NCI-H345 (cell line): ENCODE results near the gene AMER3.
A peak's percentile ranks its signal among the peaks of the same experiment; 100 is the strongest.
"Not testable (repeated sequence)": the region's sequence is repeated elsewhere in the genome, so short reads cannot be mapped to it uniquely, and the experiment has no call there.

Source experiments
- DNase-seq: peaks from one replicate; lab custom pipeline; 2025; lab: John Stamatoyannopoulos, UW

The AMER3 gene

GRCh38 chr2:130755256-130756052, at the start of gene AMER3:
Gene AMER3, plus strand, starts transcription at chr2:130755540. Its CDS starts 6,533 bp downstream, at chr2:130762073.
- peak; percentile 70 for DNase-seq

GRCh38 chr2:130714795-130715194, 40.5 kb upstream of the AMER3 start:
- not testable (repeated sequence) for DNase-seq

GRCh38 chr2:130720036-130720435, 35.3 kb upstream of the AMER3 start:
- DNase-seq: no peak

- DNase-seq: no peak
Observed at GRCh38 chr2:130720528-130720927, 34.8 kb upstream of the AMER3 start.

GRCh38 chr2:130724455-130724854, 30.9 kb upstream of the AMER3 start:
- no peak for DNase-seq

- DNase-seq: peak; percentile 63
Observed at GRCh38 chr2:130726614-130727180, 28.6 kb upstream of the AMER3 start.

GRCh38 chr2:130727286-130727924, 27.9 kb upstream of the AMER3 start:
- peak; percentile 95 for DNase-seq

GRCh38 chr2:130728007-130728454, 27.3 kb upstream of the AMER3 start:
- DNase-seq: peak; percentile 58

- DNase-seq: peak; percentile 98
Observed at GRCh38 chr2:130728549-130729316, 26.6 kb upstream of the AMER3 start, which contains the start of gene GPR148. Gene GPR148, plus strand, starts transcription at chr2:130729070. Its CDS starts 82 bp downstream, at chr2:130729152.

- peak; percentile 86 for DNase-seq
Observed at GRCh38 chr2:130729322-130730299, 25.7 kb upstream of the AMER3 start.

- DNase-seq: not testable (repeated sequence)
Observed at GRCh38 chr2:130732257-130732656, 23.1 kb upstream of the AMER3 start.

GRCh38 chr2:130735200-130735599, 20.1 kb upstream of the AMER3 start:
- DNase-seq: no peak

- no peak for DNase-seq
Observed at GRCh38 chr2:130736487-130736886, 18.9 kb upstream of the AMER3 start.

- no peak for DNase-seq
Observed at GRCh38 chr2:130737592-130737991, 17.7 kb upstream of the AMER3 start.

- no peak for DNase-seq
Observed at GRCh38 chr2:130740671-130741070, 14.7 kb upstream of the AMER3 start.

- DNase-seq: no peak
Observed at GRCh38 chr2:130743278-130743677, 12.1 kb upstream of the AMER3 start.

GRCh38 chr2:130744287-130745117, 10.8 kb upstream of the AMER3 start:
- peak; percentile 10 for DNase-seq

- no peak for DNase-seq
Observed at GRCh38 chr2:130749078-130749477, 6.3 kb upstream of the AMER3 start.

GRCh38 chr2:130749641-130750040, 5.7 kb upstream of the AMER3 start:
- DNase-seq: no peak

GRCh38 chr2:130754811-130755210, 529 bp upstream of the AMER3 start:
- no peak for DNase-seq
